WTC11 (cell line): ENCODE data around the gene ZDHHC7. TPM values are rescaled to one million over a fixed set of nuclear protein-coding genes. Genes with fewer than 3 reads are reported as not detected.

ENCODE experiments used
- ATAC-seq: fragments of 200-7000 bp; cut with Tn5 transposase; 2 replicates; pipeline ENCODE4 v1.10.0; 2021; ENCODE audit warnings: mild to moderate bottlenecking, moderate library complexity
- CTCF ChIA-PET: fragments of 300-600 bp; sonication (Branson Sonifier 250); formaldehyde crosslinking; loops from one replicate; lab custom pipeline; 2021; ENCODE audit warnings: antibody characterized with exemption; lab: Charles Lee
- POLR2A ChIA-PET: fragments of 350-600 bp; sonication (Branson Sonifier 250); formaldehyde crosslinking; loops from one replicate; lab custom pipeline; 2021; ENCODE audit warnings: antibody characterized with exemption; lab: Charles Lee
- DNase-seq: peaks from one replicate; pipeline ENCODE4 v3.0.0; 2021; ENCODE audit warnings: low spot score
- H3K27ac Mint-ChIP-seq: 2 replicates; pipeline ENCODE4 v1.8.0; 2021; ENCODE audit warnings: mixed read lengths
- H3K27me3 Mint-ChIP-seq: 2 replicates; pipeline ENCODE4 v1.8.0; 2021; ENCODE audit warnings: low read depth, mild to moderate bottlenecking, moderate library complexity, mixed read lengths
- H3K36me3 Mint-ChIP-seq: 2 replicates; pipeline ENCODE4 v1.8.0; 2021; ENCODE audit warnings: mixed read lengths
- H3K4me1 Mint-ChIP-seq: 2 replicates; pipeline ENCODE4 v1.8.0; 2022; ENCODE audit warnings: mixed read lengths
- H3K4me3 Mint-ChIP-seq: 2 replicates; pipeline ENCODE4 v1.8.0; 2021; ENCODE audit warnings: mild to moderate bottlenecking, moderate library complexity, mixed read lengths
- H3K9me3 Mint-ChIP-seq: 2 replicates; pipeline ENCODE4 v1.8.0; 2021; ENCODE audit warnings: mixed read lengths
- EMX1 ChIP-seq: fragments of 250-450 bp; sonication (Bioruptor Pico); IDR thresholded peaks from 2 replicates; pipeline ENCODE4 v1.8.0; 2021; ENCODE audit warnings: mild to moderate bottlenecking
- ESRRA ChIP-seq: sonication (generic); formaldehyde crosslinking; IDR thresholded peaks from 2 replicates; pipeline ENCODE4 v1.8.1; 2022; ENCODE audit warnings: mild to moderate bottlenecking, missing genetic modification reagents, borderline replicate concordance
- NFE2L1 ChIP-seq: sonication (generic); formaldehyde crosslinking; IDR thresholded peaks from 2 replicates; pipeline ENCODE4 v1.8.1; 2023; ENCODE audit warnings: missing genetic modification reagents
- NFYB ChIP-seq: sonication (generic); formaldehyde crosslinking; conservative IDR thresholded peaks from 2 replicates; pipeline ENCODE4 v1.8.0; 2022; ENCODE audit warnings: low read depth, missing genetic modification reagents
- NR1H2 ChIP-seq: sonication (generic); formaldehyde crosslinking; IDR thresholded peaks from 2 replicates; pipeline ENCODE4 v1.9.0; 2021; ENCODE audit warnings: mild to moderate bottlenecking, moderate library complexity, missing genetic modification reagents
- SMAD4 ChIP-seq: sonication (generic); formaldehyde crosslinking; IDR thresholded peaks from 2 replicates; pipeline ENCODE4 v1.8.0; 2022; ENCODE audit warnings: mild to moderate bottlenecking, missing genetic modification reagents
- ZBTB21 ChIP-seq: sonication (generic); formaldehyde crosslinking; IDR thresholded peaks from 2 replicates; pipeline ENCODE4 v1.8.1; 2023; ENCODE audit warnings: mild to moderate bottlenecking, missing genetic modification reagents, borderline replicate concordance
- total RNA-seq: library from RNA; stranded (reverse); gene quantifications from 3 replicates; pipeline ENCODE4 v1.2.3, GENCODE V29; 2021
- TF ChIP-seq, protein P1 (sequence below): sonication (generic); formaldehyde crosslinking; IDR thresholded peaks from 2 replicates; pipeline ENCODE4 v1.8.0; 2023; ENCODE audit warnings: missing genetic modification reagents, mild to moderate bottlenecking, borderline replicate concordance
- TF ChIP-seq, protein P2 (sequence below): sonication (generic); formaldehyde crosslinking; IDR thresholded peaks from 2 replicates; pipeline ENCODE4 v1.8.0; 2023; ENCODE audit warnings: missing genetic modification reagents
- TF ChIP-seq, protein P3 (sequence below): sonication (generic); formaldehyde crosslinking; IDR thresholded peaks from 2 replicates; pipeline ENCODE4 v1.8.0; 2022; ENCODE audit warnings: mild to moderate bottlenecking, missing genetic modification reagents
- TF ChIP-seq, protein P4 (sequence below): fragments of 250-450 bp; sonication (Bioruptor Pico); IDR thresholded peaks from 2 replicates; pipeline ENCODE4 v1.9.0; 2021; ENCODE audit warnings: mild to moderate bottlenecking
- TF ChIP-seq, protein P5 (sequence below): sonication (generic); formaldehyde crosslinking; IDR thresholded peaks from 2 replicates; pipeline ENCODE4 v1.8.1; 2023; ENCODE audit warnings: mild to moderate bottlenecking, missing genetic modification reagents
- TF ChIP-seq, protein P6 (sequence below): fragments of 200-600 bp; IDR thresholded peaks from 2 replicates; pipeline ENCODE4 v1.8.0; 2022; ENCODE audit warnings: antibody characterized with exemption
- TF ChIP-seq, protein P7 (sequence below): sonication (generic); formaldehyde crosslinking; IDR thresholded peaks from 2 replicates; pipeline ENCODE4 v1.8.0; 2022; ENCODE audit warnings: missing genetic modification reagents

Gene ZDHHC7
- total RNA-seq, 1 experiment from 2014 or later, result 38.7 TPM

DNA sequence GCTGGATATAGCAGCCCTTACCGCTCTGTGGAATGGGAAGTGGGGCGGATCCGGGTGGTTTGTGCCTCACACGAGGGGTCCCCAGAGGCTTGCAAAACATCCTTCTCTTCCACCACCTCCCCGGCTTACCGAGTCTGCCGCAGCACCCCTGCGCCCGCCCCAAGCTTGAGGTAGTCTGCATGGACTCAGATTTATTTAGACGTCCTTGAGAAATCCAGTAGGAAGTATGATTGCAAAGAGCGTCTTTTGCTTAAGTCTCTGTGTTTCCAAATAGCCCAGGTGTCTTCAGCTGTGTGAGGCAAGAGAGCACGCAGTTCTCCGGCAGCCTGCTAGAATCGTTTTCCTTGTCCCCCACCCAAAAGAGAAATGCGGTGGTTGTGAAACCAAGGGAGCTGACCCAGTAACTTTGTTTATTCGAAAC, 18.7 kb upstream of the ZDHHC7 start (continued):
- TF ChIP-seq, protein P1, sequence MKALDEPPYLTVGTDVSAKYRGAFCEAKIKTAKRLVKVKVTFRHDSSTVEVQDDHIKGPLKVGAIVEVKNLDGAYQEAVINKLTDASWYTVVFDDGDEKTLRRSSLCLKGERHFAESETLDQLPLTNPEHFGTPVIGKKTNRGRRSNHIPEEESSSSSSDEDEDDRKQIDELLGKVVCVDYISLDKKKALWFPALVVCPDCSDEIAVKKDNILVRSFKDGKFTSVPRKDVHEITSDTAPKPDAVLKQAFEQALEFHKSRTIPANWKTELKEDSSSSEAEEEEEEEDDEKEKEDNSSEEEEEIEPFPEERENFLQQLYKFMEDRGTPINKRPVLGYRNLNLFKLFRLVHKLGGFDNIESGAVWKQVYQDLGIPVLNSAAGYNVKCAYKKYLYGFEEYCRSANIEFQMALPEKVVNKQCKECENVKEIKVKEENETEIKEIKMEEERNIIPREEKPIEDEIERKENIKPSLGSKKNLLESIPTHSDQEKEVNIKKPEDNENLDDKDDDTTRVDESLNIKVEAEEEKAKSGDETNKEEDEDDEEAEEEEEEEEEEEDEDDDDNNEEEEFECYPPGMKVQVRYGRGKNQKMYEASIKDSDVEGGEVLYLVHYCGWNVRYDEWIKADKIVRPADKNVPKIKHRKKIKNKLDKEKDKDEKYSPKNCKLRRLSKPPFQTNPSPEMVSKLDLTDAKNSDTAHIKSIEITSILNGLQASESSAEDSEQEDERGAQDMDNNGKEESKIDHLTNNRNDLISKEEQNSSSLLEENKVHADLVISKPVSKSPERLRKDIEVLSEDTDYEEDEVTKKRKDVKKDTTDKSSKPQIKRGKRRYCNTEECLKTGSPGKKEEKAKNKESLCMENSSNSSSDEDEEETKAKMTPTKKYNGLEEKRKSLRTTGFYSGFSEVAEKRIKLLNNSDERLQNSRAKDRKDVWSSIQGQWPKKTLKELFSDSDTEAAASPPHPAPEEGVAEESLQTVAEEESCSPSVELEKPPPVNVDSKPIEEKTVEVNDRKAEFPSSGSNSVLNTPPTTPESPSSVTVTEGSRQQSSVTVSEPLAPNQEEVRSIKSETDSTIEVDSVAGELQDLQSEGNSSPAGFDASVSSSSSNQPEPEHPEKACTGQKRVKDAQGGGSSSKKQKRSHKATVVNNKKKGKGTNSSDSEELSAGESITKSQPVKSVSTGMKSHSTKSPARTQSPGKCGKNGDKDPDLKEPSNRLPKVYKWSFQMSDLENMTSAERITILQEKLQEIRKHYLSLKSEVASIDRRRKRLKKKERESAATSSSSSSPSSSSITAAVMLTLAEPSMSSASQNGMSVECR (CRISPR knock-in tag), result no peak
- TF ChIP-seq NR1H2 (CRISPR knock-in tag) (no peak), SMAD4 (no peak)
- TF ChIP-seq, protein P2, sequence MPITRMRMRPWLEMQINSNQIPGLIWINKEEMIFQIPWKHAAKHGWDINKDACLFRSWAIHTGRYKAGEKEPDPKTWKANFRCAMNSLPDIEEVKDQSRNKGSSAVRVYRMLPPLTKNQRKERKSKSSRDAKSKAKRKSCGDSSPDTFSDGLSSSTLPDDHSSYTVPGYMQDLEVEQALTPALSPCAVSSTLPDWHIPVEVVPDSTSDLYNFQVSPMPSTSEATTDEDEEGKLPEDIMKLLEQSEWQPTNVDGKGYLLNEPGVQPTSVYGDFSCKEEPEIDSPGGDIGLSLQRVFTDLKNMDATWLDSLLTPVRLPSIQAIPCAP (CRISPR knock-in tag), result no peak

DNA sequence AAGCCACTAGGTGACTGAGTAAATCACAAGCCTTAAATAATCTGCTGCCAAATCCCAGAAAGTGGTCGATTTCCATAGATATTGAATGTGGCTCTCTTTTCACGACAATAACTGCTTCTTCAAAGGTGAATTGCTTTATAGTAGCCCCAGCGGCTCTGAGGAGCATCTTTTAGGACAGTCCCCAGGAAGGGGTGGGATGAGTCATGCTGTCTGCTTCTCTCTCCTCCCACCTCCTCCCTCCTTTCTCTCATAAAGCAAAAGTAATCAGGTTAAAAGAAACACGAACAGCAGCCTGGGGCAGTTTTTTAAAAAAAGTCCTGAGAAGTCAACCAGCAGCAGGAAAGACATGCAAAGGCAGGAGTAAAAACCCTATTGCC, 18.1 kb upstream of the ZDHHC7 start:
- ChIA-PET POLR2A (no interaction called here), CTCF (no interaction called here)
- Mint-ChIP-seq H3K27me3 (peaks cover 32% of the 10 kb centered on the region), H3K9me3 (no peaks in the 10 kb centered on the region), H3K4me3 (peak overlapping the region; percentile 75), H3K27ac (no peak overlapping the region), H3K36me3 (no peaks in the 10 kb centered on the region), H3K4me1 (peaks cover 27% of the 10 kb centered on the region)
- ATAC-seq, result no peak
- TF ChIP-seq, protein P3, sequence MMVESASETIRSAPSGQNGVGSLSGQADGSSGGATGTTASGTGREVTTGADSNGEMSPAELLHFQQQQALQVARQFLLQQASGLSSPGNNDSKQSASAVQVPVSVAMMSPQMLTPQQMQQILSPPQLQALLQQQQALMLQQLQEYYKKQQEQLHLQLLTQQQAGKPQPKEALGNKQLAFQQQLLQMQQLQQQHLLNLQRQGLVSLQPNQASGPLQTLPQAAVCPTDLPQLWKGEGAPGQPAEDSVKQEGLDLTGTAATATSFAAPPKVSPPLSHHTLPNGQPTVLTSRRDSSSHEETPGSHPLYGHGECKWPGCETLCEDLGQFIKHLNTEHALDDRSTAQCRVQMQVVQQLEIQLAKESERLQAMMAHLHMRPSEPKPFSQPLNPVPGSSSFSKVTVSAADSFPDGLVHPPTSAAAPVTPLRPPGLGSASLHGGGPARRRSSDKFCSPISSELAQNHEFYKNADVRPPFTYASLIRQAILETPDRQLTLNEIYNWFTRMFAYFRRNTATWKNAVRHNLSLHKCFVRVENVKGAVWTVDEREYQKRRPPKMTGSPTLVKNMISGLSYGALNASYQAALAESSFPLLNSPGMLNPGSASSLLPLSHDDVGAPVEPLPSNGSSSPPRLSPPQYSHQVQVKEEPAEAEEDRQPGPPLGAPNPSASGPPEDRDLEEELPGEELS (CRISPR knock-in tag), result no peak
- TF ChIP-seq, protein P4, sequence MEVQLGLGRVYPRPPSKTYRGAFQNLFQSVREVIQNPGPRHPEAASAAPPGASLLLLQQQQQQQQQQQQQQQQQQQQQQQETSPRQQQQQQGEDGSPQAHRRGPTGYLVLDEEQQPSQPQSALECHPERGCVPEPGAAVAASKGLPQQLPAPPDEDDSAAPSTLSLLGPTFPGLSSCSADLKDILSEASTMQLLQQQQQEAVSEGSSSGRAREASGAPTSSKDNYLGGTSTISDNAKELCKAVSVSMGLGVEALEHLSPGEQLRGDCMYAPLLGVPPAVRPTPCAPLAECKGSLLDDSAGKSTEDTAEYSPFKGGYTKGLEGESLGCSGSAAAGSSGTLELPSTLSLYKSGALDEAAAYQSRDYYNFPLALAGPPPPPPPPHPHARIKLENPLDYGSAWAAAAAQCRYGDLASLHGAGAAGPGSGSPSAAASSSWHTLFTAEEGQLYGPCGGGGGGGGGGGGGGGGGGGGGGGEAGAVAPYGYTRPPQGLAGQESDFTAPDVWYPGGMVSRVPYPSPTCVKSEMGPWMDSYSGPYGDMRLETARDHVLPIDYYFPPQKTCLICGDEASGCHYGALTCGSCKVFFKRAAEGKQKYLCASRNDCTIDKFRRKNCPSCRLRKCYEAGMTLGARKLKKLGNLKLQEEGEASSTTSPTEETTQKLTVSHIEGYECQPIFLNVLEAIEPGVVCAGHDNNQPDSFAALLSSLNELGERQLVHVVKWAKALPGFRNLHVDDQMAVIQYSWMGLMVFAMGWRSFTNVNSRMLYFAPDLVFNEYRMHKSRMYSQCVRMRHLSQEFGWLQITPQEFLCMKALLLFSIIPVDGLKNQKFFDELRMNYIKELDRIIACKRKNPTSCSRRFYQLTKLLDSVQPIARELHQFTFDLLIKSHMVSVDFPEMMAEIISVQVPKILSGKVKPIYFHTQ, result no peak
- TF ChIP-seq, protein P5, sequence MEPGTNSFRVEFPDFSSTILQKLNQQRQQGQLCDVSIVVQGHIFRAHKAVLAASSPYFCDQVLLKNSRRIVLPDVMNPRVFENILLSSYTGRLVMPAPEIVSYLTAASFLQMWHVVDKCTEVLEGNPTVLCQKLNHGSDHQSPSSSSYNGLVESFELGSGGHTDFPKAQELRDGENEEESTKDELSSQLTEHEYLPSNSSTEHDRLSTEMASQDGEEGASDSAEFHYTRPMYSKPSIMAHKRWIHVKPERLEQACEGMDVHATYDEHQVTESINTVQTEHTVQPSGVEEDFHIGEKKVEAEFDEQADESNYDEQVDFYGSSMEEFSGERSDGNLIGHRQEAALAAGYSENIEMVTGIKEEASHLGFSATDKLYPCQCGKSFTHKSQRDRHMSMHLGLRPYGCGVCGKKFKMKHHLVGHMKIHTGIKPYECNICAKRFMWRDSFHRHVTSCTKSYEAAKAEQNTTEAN, result no peak
- no peak for TF ChIP-seq NFYB (CRISPR knock-in tag)
- TF ChIP-seq EMX1 (CRISPR knock-in tag), result no peak
- TF ChIP-seq NFE2L1 (CRISPR knock-in tag), result no peak
- TF ChIP-seq, protein P6, sequence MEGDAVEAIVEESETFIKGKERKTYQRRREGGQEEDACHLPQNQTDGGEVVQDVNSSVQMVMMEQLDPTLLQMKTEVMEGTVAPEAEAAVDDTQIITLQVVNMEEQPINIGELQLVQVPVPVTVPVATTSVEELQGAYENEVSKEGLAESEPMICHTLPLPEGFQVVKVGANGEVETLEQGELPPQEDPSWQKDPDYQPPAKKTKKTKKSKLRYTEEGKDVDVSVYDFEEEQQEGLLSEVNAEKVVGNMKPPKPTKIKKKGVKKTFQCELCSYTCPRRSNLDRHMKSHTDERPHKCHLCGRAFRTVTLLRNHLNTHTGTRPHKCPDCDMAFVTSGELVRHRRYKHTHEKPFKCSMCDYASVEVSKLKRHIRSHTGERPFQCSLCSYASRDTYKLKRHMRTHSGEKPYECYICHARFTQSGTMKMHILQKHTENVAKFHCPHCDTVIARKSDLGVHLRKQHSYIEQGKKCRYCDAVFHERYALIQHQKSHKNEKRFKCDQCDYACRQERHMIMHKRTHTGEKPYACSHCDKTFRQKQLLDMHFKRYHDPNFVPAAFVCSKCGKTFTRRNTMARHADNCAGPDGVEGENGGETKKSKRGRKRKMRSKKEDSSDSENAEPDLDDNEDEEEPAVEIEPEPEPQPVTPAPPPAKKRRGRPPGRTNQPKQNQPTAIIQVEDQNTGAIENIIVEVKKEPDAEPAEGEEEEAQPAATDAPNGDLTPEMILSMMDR, result no peak
- TF ChIP-seq, protein P7, sequence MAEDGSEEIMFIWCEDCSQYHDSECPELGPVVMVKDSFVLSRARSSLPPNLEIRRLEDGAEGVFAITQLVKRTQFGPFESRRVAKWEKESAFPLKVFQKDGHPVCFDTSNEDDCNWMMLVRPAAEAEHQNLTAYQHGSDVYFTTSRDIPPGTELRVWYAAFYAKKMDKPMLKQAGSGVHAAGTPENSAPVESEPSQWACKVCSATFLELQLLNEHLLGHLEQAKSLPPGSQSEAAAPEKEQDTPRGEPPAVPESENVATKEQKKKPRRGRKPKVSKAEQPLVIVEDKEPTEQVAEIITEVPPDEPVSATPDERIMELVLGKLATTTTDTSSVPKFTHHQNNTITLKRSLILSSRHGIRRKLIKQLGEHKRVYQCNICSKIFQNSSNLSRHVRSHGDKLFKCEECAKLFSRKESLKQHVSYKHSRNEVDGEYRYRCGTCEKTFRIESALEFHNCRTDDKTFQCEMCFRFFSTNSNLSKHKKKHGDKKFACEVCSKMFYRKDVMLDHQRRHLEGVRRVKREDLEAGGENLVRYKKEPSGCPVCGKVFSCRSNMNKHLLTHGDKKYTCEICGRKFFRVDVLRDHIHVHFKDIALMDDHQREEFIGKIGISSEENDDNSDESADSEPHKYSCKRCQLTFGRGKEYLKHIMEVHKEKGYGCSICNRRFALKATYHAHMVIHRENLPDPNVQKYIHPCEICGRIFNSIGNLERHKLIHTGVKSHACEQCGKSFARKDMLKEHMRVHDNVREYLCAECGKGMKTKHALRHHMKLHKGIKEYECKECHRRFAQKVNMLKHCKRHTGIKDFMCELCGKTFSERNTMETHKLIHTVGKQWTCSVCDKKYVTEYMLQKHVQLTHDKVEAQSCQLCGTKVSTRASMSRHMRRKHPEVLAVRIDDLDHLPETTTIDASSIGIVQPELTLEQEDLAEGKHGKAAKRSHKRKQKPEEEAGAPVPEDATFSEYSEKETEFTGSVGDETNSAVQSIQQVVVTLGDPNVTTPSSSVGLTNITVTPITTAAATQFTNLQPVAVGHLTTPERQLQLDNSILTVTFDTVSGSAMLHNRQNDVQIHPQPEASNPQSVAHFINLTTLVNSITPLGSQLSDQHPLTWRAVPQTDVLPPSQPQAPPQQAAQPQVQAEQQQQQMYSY (CRISPR knock-in tag), result no peak
- TF ChIP-seq ZBTB21 (CRISPR knock-in tag), result no peak
- no peak for TF ChIP-seq ESRRA
- DNase-seq, result no peak
